SK-N-DZ (cell line): Measurements from ENCODE around the gene ZNF630.
"Not testable (repeated sequence)": the region's sequence is repeated elsewhere in the genome, so short reads cannot be mapped to it uniquely, and the experiment has no call there.

Experiments used
- DNase-seq: peaks from one replicate; pipeline ENCODE4 v3.0.0-alpha.2; 2015; ENCODE audit warnings: low spot score

The ZNF630 gene

DNA sequence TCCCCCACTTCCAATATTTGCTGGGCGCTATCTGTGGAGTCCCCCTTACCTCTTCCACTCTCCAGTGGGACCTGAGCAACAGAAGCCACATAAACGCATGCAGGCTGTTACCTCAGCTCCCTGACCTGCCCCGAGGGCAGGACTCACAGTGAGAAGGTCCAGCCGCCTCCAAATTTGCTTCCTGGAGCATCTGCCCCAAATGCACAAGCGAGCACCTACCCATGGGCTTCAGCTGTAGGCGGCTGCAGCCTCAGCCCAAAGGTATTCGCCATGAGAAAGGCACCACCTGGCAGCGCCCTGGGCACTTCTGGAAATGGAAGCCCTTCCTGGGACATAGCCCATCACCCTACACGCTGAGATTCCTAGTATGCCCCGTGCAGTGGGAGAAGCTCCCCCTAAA, 41.2 kb downstream of the ZNF630 start:
- DNase-seq = no peak

DNA sequence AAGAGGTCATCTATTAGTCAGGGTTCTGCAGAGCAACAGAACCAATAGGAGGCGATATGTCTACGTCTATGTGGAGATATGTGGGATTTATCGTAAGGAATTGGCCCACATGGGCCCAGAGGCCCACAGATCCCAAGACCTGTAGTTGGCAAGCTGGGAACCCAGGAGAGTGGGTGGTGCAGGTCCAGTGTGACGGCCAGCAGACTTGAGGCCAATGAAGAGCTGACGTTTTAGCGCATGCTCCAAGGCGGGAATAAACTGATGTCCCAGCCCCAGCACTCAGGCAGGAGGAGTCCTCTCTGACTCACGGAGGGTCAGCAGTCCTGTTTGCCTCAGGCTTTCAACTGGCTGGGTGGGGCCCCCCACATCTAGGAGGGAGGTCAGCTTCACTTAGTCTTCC, 43.3 kb downstream of the ZNF630 start:
- no peak for DNase-seq

DNA sequence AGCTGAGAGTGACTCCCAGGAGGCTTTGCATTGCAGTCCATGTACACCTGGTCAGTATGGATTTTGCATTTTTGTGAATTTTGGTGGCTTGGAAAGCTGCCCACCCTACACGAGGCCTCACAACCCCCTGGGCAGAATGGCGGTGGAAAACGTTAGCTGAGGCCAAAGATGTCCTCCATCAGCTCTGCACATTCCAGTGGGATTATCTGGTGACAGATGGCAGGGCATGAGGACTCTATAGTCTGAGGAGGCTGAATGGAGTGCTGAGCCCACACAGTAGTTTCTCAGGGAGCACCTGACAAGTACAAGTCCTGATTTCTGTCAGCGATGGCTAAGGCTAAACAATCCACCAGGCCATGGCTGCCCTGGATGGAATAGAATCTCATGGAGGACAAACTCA, 43.9 kb downstream of the ZNF630 start:
- DNase-seq = not testable (repeated sequence)

DNA sequence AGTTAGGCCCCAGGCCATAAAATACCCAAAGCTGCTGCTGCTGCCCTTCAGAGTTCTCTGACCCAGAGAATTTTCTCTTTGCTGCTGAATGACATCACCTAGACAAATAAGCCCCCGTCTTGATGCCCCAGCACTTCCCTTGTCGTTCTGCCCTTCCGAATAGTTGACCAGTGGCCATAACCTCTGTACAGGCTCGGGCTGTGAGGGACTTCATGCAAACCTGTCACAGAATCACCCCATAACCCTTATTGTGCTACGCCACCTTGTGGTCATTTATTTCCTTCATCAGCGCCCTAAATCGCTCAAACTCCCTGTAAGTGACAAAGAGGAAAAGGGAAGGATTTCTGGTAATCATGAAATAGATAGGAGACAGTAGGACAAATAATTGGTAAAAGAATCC, 45.9 kb downstream of the ZNF630 start:
- DNase-seq = peak; percentile 65

DNA sequence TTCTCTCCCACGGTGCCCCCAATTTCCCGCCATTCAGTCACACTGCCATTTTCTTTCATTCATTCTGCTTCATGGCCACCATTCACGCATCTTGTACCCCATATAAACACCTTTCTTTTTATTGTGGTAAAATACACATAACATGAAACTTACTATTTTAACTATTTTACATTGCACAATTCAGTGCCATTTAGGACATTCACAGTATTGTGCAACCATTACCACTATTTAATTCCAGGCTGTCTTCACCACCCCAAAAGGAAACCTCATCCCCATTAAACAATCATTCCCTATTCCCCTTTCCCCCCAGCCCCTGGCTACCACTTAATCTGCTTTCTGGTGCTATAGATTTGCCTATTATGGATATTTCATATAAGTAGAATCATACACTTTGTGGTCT, 48.7 kb downstream of the ZNF630 start:
- DNase-seq = no peak

DNA sequence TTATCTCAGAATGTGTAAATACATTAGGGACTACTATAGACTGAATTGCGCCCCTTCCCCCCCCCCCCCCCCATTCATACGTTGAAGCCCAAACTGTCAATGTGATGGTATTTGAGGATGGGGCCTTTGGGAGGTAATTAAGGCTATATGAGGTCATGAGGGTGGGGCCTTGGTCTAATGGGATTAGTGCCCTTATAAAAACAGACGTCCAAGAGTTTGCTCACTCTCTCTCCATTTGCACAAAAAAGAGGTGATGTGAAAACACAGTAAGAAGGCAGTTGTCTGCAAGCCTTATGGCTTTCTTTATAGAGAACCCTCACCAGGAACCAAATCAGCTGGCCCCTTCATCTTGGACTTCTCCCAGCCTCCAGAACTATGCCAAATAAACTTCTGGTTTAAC, 49.3 kb downstream of the ZNF630 start:
- DNase-seq = no peak

DNA sequence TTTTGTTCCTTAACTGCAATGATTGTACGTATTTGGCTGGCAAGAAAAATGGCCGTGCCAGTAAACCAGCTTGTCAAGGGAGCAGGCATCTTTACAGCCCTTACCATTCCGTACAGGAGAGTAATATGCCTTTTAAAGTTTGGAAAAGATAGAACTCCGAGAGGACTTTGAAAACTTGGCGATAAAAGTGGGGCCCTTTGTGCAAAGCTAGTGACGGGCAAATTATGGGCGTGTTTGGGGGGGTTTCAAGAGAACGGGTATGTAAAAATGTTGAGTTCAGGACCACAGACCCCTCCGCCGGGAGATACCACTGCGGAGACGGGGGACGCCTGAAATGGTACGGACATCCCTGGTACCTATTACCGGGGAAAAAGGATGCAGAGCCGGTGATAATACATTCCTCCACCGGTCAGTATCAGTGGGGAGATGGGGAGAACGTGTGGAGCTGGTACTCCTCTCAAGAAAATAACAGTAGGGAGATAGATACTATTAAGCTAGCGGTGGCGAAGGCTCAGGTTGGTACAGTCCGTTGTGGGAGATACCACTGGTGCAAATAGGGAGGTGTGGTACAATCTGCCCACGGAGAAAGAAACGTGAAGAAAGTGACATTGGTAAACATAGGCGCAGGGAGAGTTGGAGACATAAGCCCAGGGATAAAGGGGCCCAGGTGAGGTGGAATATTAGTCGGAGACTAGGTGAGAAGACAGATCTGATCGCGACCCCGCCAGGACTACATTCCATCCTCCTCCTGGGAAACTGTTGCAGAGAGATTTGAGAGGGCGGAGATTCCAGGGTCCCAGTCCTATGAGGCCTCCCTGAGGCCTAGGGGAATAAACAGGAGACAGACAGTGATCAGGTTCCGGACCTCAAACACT, 50.2 kb downstream of the ZNF630 start:
- DNase-seq = peak; percentile 87

DNA sequence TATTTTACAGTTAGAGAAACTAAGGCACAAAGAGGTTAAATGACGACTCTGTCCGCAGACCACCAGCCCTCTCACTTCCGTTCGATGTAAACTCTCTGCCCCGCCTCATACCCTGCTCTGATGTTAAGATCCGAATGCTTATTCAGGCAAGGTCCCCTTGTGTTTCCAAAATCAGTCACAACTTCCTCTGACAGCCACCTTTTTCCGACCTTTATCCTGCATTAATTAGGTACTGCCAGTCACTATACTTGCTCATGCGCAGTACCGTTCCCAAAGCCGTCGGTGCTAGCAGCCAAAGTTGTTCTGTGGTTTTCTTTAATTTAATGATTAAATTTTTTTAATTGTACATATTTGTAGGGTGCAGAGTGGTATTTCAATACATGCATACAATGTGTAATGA, 51.0 kb downstream of the ZNF630 start:
- not testable (repeated sequence) for DNase-seq

DNA sequence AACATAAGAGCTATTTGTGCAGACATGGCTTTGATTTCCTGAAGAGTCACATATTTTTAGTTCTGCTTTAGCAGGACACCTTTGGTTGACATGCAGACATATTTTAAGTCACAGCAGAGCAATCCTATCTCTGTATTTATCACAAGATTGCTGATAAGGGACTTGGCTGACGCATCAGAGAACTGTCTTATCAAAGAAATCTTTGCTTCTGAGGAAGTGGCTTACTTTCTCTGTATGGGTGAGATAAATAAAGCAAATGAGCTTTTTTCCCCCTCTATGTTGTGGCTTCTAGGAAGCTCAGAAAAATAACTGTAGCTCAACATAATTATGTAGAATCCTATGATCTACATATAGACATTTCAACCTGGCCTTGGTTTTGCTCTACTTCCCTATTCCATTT, 51.5 kb downstream of the ZNF630 start:
- DNase-seq = not testable (repeated sequence)

DNA sequence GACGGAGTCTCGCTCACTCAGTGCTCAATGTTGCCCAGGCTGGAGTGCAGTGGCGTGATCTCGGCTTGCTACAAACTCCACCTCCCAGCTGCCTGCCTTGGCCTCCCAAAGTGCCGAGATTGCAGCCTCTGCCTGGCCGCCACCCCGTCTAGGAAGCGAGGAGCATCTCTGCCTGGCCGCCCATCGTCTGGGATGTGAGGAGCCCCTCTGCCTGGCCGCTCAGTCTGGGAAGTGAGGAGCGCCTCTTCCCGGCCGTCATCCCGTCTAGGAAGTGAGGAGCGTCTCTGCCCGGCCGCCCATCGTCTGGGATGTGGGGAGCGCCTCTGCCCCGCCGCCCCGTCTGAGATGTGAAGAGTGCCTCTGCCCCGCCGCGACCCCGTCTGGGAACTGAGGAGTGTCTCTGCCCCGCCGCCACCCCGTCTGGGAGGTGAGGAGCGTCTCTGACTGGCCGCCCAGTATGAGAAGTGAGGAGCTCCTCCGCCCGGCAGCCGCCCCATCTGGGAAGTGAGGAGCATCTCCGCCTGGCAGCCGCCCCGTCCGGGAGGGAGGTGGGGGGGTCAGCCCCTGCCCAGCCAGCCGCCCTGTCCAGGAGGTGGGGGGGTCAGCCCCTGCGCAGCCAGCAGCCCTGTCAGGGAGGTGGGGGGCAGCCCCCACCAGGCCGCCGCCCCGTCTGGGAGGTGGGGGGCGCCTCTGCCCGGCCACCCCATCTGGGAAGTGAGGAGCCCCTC, 54.7 kb downstream of the ZNF630 start:
- DNase-seq = not testable (repeated sequence)

DNA sequence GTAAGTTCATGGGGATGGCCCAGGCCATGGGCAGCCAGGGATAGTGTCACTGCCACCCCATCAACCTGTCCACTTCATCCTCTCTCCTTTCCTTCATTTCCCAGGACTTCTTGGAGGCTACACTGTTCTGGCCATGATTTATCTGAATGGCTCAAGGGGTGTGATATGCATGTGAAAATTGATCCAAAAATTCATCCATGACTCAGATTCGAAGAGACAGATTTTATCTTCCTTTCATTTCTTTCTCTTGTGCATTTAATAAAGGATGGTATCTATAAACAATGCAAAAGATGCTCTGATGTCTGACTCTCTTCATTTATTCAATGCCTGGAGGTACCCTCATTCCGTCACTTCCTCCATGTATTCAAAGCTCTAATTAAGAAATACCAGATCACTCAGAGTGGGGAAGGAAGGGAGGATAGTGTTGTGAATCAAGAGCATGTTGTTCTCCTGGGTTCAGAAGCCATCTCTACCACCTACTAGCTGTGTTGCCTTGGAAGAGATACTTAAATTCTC, 61.9 kb downstream of the ZNF630 start:
- not testable (repeated sequence) for DNase-seq
